SK-N-MC (cell line): ENCODE results near the gene WDR27.

Experiments
- DNase-seq: peaks from one replicate; pipeline ENCODE4 v3.0.0-alpha.2; 2011; ENCODE audit warnings: low read depth, low spot score
- H3K27ac ChIP-seq: fragments of 200-600 bp; sonication (generic); 2 replicates; pipeline ENCODE4 v1.5.1; 2016; ENCODE audit warnings: mixed run types
- H3K36me3 ChIP-seq: fragments of 200-600 bp; sonication (generic); 2 replicates; pipeline ENCODE4 v1.6.1; 2017; ENCODE audit warnings: antibody characterized with exemption, low read length, mixed read lengths; ENCODE audit not compliant: insufficient read depth
- H3K4me3 ChIP-seq: fragments of 200-600 bp; sonication (generic); 2 replicates; pipeline ENCODE4 v1.5.1; 2016
- H3K9ac ChIP-seq: fragments of 200-600 bp; sonication (generic); 2 replicates; pipeline ENCODE4 v1.8.0; 2017; ENCODE audit warnings: mixed run types, mixed read lengths; ENCODE audit not compliant: insufficient read length
- H3K9me3 ChIP-seq: fragments of 200-600 bp; sonication (generic); 2 replicates; pipeline ENCODE4 v1.6.1; 2017; ENCODE audit warnings: low read depth, mild to moderate bottlenecking, antibody characterized with exemption, low read length, moderate library complexity, mixed read lengths
- EZH2 ChIP-seq: fragments of 200-600 bp; sonication (generic); IDR thresholded peaks from one replicate; pipeline ENCODE4 v1.6.1; 2017; ENCODE audit warnings: antibody characterized with exemption
- FOXP2 ChIP-seq: optimal IDR thresholded peaks from 2 replicates; pipeline ENCODE3; 2011; ENCODE audit warnings: mild to moderate bottlenecking, moderate library complexity; ENCODE audit not compliant: insufficient read depth; ENCODE audit errors: extremely low read length, control extremely low read depth
- POLR2AphosphoS5 ChIP-seq: IDR thresholded peaks from 2 replicates; pipeline ENCODE4 v1.6.1; 2012; ENCODE audit warnings: mild to moderate bottlenecking, low read depth, low read length, borderline replicate concordance

The WDR27 gene

DNA sequence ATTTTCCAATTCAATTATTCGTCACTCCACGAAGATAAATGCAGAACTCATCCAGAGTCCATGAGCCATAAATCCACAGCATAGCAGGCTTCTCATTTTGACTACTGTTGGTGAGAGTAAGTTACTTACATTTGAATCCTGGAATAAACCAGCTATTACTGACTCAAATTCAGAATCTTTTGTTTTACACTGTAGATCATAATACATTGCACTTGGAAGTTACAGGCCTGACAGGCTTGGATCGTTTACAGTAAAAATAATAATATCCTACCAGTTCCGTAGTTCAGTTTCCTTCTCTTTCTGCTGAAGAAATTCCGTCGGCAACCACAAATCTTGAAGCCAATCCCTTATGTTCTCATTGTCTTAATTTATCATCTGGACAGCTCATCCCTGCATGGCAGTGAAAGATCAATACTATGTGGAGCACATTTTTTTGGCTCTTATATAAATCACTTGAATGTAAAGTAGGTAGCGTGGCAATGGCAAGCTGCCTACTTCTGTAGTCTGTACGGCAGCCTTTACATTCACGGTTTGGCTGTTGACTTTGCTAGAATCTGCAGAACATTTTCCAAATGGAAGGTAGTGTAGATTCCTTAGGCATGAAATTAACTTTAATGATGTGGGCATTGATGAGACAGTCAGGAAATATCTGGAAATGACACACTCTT, 142.9 kb downstream of the WDR27 start:
- Histone ChIP-seq H3K9me3 (no peaks in the 10 kb centered on the region), H3K9ac (no peak overlapping the region), H3K36me3 (no peaks in the 10 kb centered on the region; the same call in 1 of the 2 replicates), H3K4me3 (no peak overlapping the region), H3K27ac (no peak overlapping the region)
- TF ChIP-seq FOXP2 (no peak), EZH2 (no peak)
- DNase-seq = no peak

- H3K9ac ChIP-seq = no peak overlapping the region
- H3K9me3 ChIP-seq = no peaks in the 10 kb centered on the region
- no peaks in the 10 kb centered on the region; the same call in 1 of the 2 replicates for H3K36me3 ChIP-seq
- no peak overlapping the region for H3K27ac ChIP-seq
- no peak overlapping the region for H3K4me3 ChIP-seq
- TF ChIP-seq FOXP2 (no peak), POLR2AphosphoS5 (no peak), EZH2 (no peak)
- no peak for DNase-seq
Measured at GRCh38 chr6:169558378-169558773, 143.5 kb downstream of the WDR27 start.

DNA sequence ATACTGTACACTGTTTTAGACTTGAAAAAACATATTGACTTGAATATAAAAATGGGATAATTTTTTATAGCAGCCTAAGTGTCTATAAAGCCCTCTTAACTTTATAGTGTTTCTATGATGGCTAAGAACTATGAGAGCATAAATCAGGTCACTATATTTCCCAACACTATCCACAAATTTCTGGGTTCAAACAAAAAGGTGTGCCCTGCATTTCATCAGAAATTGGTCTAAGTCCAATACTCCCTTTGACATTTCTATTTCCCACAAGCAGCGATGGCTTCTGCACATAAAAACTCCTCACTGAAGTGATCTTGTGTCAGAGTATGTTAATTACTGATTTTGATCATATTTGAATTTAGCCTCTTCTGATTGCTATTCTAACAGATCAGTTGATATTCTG, 143.9 kb downstream of the WDR27 start:
- no peak for DNase-seq
- Histone ChIP-seq H3K4me3 (no peak overlapping the region), H3K9ac (no peak overlapping the region), H3K27ac (no peak overlapping the region), H3K9me3 (no peaks in the 10 kb centered on the region), H3K36me3 (no peaks in the 10 kb centered on the region; the same call in 1 of the 2 replicates)
- no peak for TF ChIP-seq FOXP2
- no peak for TF ChIP-seq POLR2AphosphoS5
- TF ChIP-seq EZH2 = no peak

- TF ChIP-seq POLR2AphosphoS5 (no peak), EZH2 (no peak), FOXP2 (no peak)
- Histone ChIP-seq H3K4me3 (no peak overlapping the region), H3K36me3 (no peaks in the 10 kb centered on the region; the same call in 1 of the 2 replicates), H3K9ac (no peak overlapping the region), H3K9me3 (no peaks in the 10 kb centered on the region), H3K27ac (no peak overlapping the region)
- DNase-seq = no peak
Measured at GRCh38 chr6:169556758-169557548, 144.9 kb downstream of the WDR27 start.

DNA sequence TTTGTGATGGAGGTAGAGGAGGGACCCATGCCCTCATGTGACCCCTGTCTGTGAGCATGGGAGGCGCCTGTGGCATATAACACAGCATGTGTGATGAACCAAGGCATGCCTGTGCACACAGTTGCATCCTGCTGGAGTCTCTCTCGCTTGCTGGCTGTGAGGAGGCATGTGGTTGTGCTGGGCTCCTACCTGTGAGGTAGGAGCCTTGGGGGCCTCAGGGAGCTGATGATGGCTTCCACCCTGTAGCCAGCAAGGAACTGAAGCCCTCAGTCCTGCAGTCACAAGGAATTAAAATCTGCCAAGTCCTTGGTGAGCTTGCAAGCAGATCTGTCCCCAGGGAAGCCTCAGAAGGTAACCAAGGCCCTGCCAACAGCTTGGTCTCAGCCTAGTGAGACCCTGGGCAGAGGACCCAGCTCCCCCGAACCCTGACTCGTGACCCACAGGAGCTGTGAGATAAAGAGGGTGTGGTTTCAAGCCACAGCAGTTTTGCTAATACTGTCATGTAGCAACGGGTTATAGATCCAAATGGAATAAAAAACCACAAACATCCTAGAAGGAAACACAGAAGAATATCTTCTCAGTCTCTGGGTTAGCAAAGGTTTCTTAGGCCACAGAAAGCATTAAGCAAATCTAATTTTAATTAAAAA, 145.7 kb downstream of the WDR27 start:
- TF ChIP-seq EZH2 = no peak
- no peaks in the 10 kb centered on the region; the same call in 1 of the 2 replicates for H3K36me3 ChIP-seq
- no peaks in the 10 kb centered on the region for H3K9me3 ChIP-seq
- H3K4me3 ChIP-seq = no peak overlapping the region
- no peak overlapping the region for H3K27ac ChIP-seq
- no peak for DNase-seq
- no peak overlapping the region for H3K9ac ChIP-seq

- Histone ChIP-seq H3K36me3 (no peaks in the 10 kb centered on the region), H3K9me3 (peaks cover 2% of the 10 kb centered on the region; the same call in 1 of the 2 replicates), H3K27ac (no peak overlapping the region), H3K4me3 (no peak overlapping the region), H3K9ac (no peak overlapping the region)
- DNase-seq = no peak
- no peak for TF ChIP-seq FOXP2
- TF ChIP-seq POLR2AphosphoS5 = no peak
- TF ChIP-seq EZH2 = no peak
Measured at GRCh38 chr6:169545982-169546381, 155.8 kb downstream of the WDR27 start.

DNA sequence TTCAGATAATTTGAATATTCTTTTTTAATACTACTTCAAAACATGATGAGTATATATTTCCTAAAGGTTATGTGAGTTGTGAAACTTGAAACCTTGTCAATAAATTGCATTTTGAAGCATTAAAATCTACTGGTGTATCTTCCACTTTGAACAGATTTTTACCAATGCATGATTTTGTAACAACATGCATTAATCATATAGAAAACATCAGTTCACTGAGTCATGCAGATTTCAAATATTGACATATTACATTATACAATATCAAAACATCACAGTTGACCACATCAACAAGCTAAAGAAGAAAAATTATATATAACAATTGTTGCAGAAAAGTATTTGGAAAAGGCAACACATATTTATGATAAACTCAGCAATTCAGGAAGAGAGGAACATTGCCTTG, 158.1 kb downstream of the WDR27 start:
- Histone ChIP-seq H3K9me3 (peaks cover 2% of the 10 kb centered on the region; the same call in 1 of the 2 replicates), H3K4me3 (no peak overlapping the region), H3K9ac (no peak overlapping the region), H3K36me3 (no peaks in the 10 kb centered on the region), H3K27ac (no peak overlapping the region)
- no peak for DNase-seq
- TF ChIP-seq FOXP2 (no peak), EZH2 (no peak), POLR2AphosphoS5 (no peak)

DNA sequence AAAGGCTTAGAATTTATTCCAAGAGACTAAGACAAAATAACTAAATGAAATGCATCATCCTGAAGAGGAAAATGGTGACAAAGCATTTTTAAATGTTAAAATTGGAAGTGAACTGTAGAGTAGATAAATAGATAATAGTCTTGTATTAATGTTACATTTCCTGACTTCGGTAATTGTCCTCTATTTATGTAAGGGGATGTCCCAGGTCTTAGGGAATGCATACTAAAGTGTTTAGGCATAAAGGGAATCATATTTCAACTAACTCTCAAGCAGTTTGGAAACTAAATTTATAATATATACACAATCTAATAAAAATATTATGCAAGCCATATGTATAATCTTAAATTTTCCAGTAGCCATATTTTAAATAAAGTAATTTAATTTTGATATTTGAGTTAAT, 159.3 kb downstream of the WDR27 start:
- TF ChIP-seq EZH2 = no peak
- TF ChIP-seq POLR2AphosphoS5 = no peak
- TF ChIP-seq FOXP2 = no peak
- peak; percentile 40 for DNase-seq

More for the DNA sequence above, 159.3 kb downstream of the WDR27 start:
- H3K36me3 ChIP-seq = no peaks in the 10 kb centered on the region
- peak overlapping the region; percentile 27 for H3K4me3 ChIP-seq
- no peak overlapping the region for H3K9ac ChIP-seq
- H3K27ac ChIP-seq = peak overlapping the region; percentile 61; the same call in 1 of the 2 replicates
- peaks cover 2% of the 10 kb centered on the region; the same call in 1 of the 2 replicates for H3K9me3 ChIP-seq
